Lower lobe of right lung (tissue), 2 donors: ENCODE data around the gene RIMBP3C. TPM values are rescaled to one million over a fixed set of nuclear protein-coding genes. Genes with fewer than 3 reads are reported as not detected.
A peak's percentile ranks its signal among the peaks of the same experiment; 100 is the strongest.
"Not testable (repeated sequence)": the region's sequence is repeated elsewhere in the genome, so short reads cannot be mapped to it uniquely, and the experiment has no call there.

Source experiments
- ATAC-seq, 2 donors: fragments of 200-7000 bp; cut with Tn5 transposase; one replicate each; pipeline ENCODE4 v1.9.1; 2020 to 2022; ENCODE audit warnings: mild to moderate bottlenecking in 2 of 2, moderate library complexity in 2 of 2
- DNase-seq: peaks from one replicate; pipeline ENCODE4 v3.0.0-alpha.2; 2020
- H3K27ac ChIP-seq: fragments of 200-600 bp; one replicate; pipeline ENCODE4 v1.8.0; 2022
- H3K27me3 ChIP-seq: fragments of 200-600 bp; one replicate; pipeline ENCODE4 v1.8.0; 2022; ENCODE audit warnings: low read depth
- H3K36me3 ChIP-seq: fragments of 200-600 bp; one replicate; pipeline ENCODE4 v1.8.0; 2022; ENCODE audit warnings: mild to moderate bottlenecking
- H3K4me1 ChIP-seq: fragments of 200-600 bp; one replicate; pipeline ENCODE4 v1.8.0; 2022
- H3K4me3 ChIP-seq: fragments of 200-600 bp; one replicate; pipeline ENCODE4 v1.8.0; 2022; ENCODE audit warnings: mild to moderate bottlenecking
- H3K9me3 ChIP-seq: fragments of 200-600 bp; one replicate; pipeline ENCODE4 v1.8.0; 2022
- intact Hi-C: fragments of 100-400 bp; cut with DNase I; formaldehyde crosslinking; loops from one replicate; pipeline ENCODE4 v1.11.0; 2022
- total RNA-seq: library from RNA; stranded (reverse); fragmentation: NEBNext Ultra II Directional; extraction: Animal tissue kit (Norgen Biotek cat#: 25700); gene quantifications from one replicate; pipeline ENCODE4 v1.2.1, GENCODE V29; 2021
- donor health status: DM: no; HTN: yes; CAD: no; lungs with severe emphysema.

Gene RIMBP3C
- total RNA-seq, 1 donor from 2014 or later: 0.47 TPM

DNA sequence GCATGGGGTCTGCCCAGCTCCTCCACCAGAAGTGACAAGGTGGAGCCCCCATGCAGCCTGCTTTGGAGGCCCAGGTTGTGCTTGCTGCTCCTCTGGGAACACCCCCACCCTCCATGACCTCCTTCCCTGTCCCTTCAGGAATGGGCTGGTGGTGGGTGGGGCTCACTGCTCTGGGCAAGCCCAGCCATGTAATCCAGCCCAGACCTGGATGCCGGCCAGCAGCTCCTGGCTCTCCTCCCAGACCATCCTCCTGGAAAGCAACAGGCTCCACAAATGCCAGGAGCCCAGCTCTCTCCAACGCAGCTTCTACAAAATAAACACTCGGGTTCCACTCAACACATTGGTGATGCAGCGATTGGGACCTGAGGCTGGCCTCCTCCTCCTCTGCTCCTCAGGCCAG lies 53.3 kb downstream of the RIMBP3C start:
- H3K4me3 ChIP-seq, DNase-seq, H3K36me3 ChIP-seq, H3K4me1 ChIP-seq, H3K27ac ChIP-seq, intact Hi-C loops, H3K9me3 ChIP-seq, H3K27me3 ChIP-seq: not testable (repeated sequence)
- ATAC-seq: peak; percentile 84 to 86

Other genes starting within 250 kb of the RIMBP3C start
- 0.21 TPM for gene RIMBP3B, start 167.7 kb downstream of the RIMBP3C start, total RNA-seq
- gene HIC2, start 134.1 kb downstream of the RIMBP3C start, total RNA-seq: 5.7 TPM
- 3.5 TPM for gene TMEM191C, start 84.1 kb downstream of the RIMBP3C start, total RNA-seq
- 47.9 TPM for gene UBE2L3, start 16.3 kb upstream of the RIMBP3C start, total RNA-seq
- 13.1 TPM for gene YDJC, start 78.6 kb upstream of the RIMBP3C start, total RNA-seq
- 0.41 TPM for gene CCDC116, start 81.3 kb upstream of the RIMBP3C start, total RNA-seq
- 36.1 TPM for gene SDF2L1, start 90.8 kb upstream of the RIMBP3C start, total RNA-seq
- 38.1 TPM for gene PPIL2, start 114.6 kb upstream of the RIMBP3C start, total RNA-seq
- 7.6 TPM for gene YPEL1, start 184.3 kb upstream of the RIMBP3C start, total RNA-seq